Measurements from ENCODE around the gene KCNC2.

- no peak for TF ChIP-seq POLR2A (IDR thresholded peaks at IDR 0.05)
- TF ChIP-seq, protein P1, sequence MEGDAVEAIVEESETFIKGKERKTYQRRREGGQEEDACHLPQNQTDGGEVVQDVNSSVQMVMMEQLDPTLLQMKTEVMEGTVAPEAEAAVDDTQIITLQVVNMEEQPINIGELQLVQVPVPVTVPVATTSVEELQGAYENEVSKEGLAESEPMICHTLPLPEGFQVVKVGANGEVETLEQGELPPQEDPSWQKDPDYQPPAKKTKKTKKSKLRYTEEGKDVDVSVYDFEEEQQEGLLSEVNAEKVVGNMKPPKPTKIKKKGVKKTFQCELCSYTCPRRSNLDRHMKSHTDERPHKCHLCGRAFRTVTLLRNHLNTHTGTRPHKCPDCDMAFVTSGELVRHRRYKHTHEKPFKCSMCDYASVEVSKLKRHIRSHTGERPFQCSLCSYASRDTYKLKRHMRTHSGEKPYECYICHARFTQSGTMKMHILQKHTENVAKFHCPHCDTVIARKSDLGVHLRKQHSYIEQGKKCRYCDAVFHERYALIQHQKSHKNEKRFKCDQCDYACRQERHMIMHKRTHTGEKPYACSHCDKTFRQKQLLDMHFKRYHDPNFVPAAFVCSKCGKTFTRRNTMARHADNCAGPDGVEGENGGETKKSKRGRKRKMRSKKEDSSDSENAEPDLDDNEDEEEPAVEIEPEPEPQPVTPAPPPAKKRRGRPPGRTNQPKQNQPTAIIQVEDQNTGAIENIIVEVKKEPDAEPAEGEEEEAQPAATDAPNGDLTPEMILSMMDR (IDR thresholded peaks at IDR 0.05) = no peak
Observed at GRCh38 chr12:75257510-75257909, 47.9 kb upstream of the KCNC2 start.
